GM08714 (cell line): ENCODE results near the gene LSM2.
"Not testable (repeated sequence)": the region's sequence is repeated elsewhere in the genome, so short reads cannot be mapped to it uniquely, and the experiment has no call there.

Source experiments
- H3K4me3 ChIP-seq: fragments of 200-500 bp; sonication (Bioruptor generic); 2 replicates; pipeline ENCODE4 v1.5.1; 2014; ENCODE audit warnings: mild to moderate bottlenecking, low read length, inconsistent platforms
- ZNF274 ChIP-seq: IDR thresholded peaks from 2 replicates; pipeline ENCODE4 v1.6.1; 2012; ENCODE audit warnings: mild to moderate bottlenecking, low read depth, low read length

The LSM2 gene

GRCh38 chr6:31815025-31815838, 8.5 kb upstream of the LSM2 start, which contains the start of the genes HSPA1A and HSPA1L:
Gene HSPA1A, plus strand, starts transcription at chr6:31815543. Its CDS starts 214 bp downstream, at chr6:31815757.
Gene HSPA1L, minus strand, starts transcription at chr6:31815283. Its CDS starts 3,311 bp downstream, at chr6:31811972.
- no peak for TF ChIP-seq ZNF274
- H3K4me3 ChIP-seq: peak within 1 kb of the TSS; percentile 66

DNA sequence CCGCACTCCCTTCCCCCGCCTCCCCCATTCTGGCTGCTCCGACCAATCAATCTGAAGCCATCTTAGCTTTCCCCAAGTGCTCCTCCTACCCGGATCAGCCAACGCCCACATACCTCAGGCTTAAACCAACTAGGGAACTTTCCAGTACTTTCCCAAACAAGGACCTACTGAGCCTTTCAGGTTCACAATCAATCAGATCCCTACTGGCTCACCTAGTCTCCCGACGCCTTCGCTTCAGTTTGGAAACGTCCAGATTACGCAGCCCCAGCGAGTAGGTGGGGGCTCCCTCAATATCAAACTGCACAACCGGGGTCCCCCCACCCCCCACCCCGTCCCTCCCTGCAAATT, 7.9 kb upstream of the LSM2 start:
- peak overlapping the region; percentile 66 for H3K4me3 ChIP-seq
- no peak for TF ChIP-seq ZNF274

DNA sequence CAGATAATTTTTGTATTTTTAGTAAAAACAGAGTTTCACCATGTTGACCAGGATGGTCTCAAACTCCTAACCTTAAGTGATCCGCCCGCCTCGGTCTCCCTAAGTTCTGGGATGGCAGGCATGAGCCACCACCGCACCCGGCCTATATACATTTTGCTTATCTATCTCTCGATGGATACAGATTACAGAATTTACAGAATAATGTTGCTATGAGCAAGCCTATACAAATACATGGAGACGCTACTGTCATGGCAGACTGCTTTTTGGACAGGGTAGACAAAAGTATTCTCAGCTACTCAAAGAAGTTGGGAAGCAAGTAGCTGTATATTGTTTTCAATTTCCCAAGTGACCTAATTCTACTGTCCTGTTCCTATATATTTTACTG, 6.7 kb upstream of the LSM2 start:
- H3K4me3 ChIP-seq: no peak overlapping the region
- TF ChIP-seq ZNF274: no peak

GRCh38 chr6:31811645-31812044, 4.9 kb upstream of the LSM2 start:
- H3K4me3 ChIP-seq: no peak overlapping the region
- no peak for TF ChIP-seq ZNF274

- not testable (repeated sequence) for H3K4me3 ChIP-seq
These were observed 1.8 kb upstream of the LSM2 start for GRCh38 chr6:31808599-31808998.

DNA sequence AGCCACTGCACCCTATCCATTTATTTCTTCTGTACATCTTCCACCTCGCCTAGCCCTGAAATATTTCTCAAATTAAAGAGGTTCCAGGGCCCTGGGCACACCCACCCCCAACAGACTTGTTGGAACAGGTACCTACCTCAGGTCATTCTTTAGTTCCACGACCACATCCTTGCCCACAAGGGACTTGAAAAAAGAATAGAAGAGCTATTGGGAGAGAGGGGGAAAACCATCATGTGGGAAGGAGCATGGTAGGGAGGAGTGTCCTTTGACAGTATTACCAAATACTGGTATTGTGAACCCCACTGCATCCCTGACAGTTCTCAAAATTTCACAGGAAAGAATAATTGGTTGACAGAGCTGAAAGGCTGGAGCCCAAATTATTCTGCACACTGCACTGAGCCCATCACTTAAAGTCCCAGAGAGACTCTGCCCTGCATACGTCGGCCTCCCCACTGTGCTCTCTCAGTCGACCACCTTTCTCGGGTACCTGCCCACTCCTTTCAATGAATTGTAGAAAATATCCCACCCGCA, 762 bp downstream of the LSM2 start:
- no peak for TF ChIP-seq ZNF274
- H3K4me3 ChIP-seq: peak overlapping the region; percentile 84

DNA sequence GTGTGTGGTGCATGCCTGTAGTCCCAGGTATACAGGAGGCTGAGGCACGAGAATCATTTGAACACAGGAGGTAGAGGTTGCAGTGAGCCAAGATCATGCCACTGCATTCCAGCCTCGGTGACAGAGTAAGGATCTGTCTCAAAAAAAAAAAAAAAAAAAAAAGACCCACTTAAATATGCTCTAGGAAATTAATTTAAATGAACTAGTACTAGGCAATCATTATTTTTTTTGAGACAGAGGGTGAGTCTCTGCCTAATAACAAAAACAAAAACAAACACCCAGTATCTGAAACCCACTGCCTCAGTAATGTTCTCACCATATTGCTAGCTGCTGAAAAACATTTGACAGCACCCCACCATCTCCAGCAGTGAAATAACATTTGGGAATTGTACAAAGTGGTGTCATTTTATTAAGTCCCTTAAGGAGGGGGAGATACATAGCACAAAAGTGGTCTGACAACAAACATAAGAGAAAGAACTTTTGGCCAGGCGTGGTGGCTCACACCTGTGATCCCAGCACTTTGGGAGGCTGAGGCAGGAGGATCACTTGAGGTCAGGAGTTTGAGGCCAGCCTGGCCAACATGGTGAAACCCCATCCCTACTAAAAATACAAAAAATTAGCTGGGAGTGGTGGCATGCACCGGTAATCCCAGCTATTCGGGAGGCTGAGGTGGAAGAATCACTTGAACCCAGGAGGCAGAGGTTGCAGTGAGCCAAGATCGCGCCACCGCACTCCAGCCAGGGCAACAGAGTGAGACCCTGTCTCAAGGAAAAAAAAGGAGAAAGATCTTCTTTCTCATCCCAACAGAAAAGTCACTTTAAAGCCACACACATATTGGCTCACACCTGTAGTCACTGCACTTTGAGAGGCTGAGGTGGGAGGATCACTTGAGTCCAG, 5.5 kb downstream of the LSM2 start:
- H3K4me3 ChIP-seq: not testable (repeated sequence)

- TF ChIP-seq ZNF274: no peak
These were observed 7.0 kb downstream of the LSM2 start for GRCh38 chr6:31799781-31800180.

DNA sequence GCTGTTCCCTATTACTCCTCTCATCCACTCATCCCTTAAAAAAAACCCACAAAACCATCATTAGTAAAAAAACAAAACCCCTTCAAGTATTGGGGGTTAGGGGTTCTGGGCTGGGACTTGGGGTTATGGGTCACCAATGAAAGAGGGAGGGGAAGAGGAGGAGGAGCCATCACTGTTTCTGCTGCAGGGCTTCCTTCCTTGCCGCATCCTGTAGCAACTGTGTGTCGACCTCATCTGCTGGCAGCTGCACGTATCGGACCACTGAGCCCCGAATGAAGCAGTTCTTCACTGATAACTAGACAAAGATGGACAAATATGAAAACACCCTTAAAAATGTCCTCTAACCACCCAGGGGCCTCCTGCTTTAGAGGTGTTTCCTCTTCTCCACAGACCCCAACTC, 9.2 kb downstream of the LSM2 start:
- TF ChIP-seq ZNF274: no peak
- H3K4me3 ChIP-seq: no peak overlapping the region

More at GRCh38 chr6:31799781-31800180, 7.0 kb downstream of the LSM2 start:
- no peak overlapping the region for H3K4me3 ChIP-seq

GRCh38 chr6:31796993-31797385, 9.8 kb downstream of the LSM2 start:
- TF ChIP-seq ZNF274: no peak
- no peak overlapping the region for H3K4me3 ChIP-seq

- TF ChIP-seq ZNF274: no peak
- peak within 1 kb of the TSS; percentile 92 for H3K4me3 ChIP-seq
These were observed 11.0 kb downstream of the LSM2 start, which contains the start of gene VARS1 for GRCh38 chr6:31795616-31796298. Gene VARS1, minus strand, starts transcription at chr6:31795752. Its CDS starts 535 bp downstream, at chr6:31795217.

- H3K4me3 ChIP-seq: peak overlapping the region; percentile 92
- TF ChIP-seq ZNF274: no peak
These were observed 11.7 kb downstream of the LSM2 start for GRCh38 chr6:31794866-31795615.

DNA sequence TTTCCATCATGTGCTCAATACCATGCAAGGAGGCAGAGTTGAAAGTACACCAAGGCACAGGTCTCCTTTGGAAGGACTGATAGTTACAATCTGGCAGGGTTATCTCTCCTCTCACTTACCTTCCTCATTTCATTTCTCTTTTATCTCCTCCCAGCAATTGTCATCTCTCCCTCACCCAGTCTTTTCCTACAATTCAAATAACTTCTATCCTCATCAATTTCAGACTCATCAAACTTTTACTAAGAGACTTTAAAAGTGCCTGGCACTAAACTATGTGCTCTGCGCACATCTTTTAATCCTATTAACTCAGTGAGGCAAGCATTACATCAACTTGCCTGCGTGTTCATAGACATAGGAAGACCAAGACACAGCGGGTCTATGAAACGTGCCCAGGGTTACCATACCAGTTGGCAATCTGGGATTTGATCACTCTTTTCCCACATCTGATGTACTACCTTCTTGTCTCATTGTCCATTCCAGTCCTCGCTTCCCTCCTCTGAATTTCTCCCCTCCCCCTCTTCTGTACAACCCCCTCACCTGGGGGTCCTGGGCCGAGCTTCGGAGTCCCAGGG, 12.4 kb downstream of the LSM2 start:
- peak overlapping the region; percentile 92 for H3K4me3 ChIP-seq
- TF ChIP-seq ZNF274: no peak

GRCh38 chr6:31793927-31794245, 12.9 kb downstream of the LSM2 start:
- H3K4me3 ChIP-seq: peak overlapping the region; percentile 92; the same call in 1 of the 2 replicates
